Astrocyte of the hippocampus (primary cell): ENCODE data around the gene RALB.
"Not testable (repeated sequence)": the region's sequence is repeated elsewhere in the genome, so short reads cannot be mapped to it uniquely, and the experiment has no call there.

Experiments used
- DNase-seq: peaks from one replicate; pipeline ENCODE4 v3.0.0; 2011; ENCODE audit warnings: low read depth, low spot score

The RALB gene

GRCh38 chr2:120315367-120316033 is 62.8 kb downstream of the RALB start:
- DNase-seq = no peak

DNA sequence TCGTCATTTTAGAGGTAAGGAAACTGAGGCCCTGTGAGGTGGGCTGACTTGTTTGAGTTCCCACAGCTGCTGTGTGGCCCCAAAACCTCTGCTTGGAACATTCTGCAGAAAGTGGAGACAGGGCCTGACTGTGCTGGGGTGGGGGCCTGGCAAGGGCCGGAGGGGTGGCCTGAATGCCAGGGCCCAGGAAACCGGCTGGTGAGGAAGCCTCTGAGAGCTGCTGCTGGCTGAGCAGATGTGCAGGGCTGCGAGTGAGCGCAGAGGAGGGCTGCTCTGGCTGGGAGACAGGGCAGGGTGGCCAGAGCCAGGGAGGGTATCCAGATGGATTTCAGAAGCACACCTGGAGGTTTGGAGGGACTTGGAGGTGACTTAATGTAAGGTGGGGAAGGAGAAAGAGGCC is 63.4 kb downstream of the RALB start:
- no peak for DNase-seq

DNA sequence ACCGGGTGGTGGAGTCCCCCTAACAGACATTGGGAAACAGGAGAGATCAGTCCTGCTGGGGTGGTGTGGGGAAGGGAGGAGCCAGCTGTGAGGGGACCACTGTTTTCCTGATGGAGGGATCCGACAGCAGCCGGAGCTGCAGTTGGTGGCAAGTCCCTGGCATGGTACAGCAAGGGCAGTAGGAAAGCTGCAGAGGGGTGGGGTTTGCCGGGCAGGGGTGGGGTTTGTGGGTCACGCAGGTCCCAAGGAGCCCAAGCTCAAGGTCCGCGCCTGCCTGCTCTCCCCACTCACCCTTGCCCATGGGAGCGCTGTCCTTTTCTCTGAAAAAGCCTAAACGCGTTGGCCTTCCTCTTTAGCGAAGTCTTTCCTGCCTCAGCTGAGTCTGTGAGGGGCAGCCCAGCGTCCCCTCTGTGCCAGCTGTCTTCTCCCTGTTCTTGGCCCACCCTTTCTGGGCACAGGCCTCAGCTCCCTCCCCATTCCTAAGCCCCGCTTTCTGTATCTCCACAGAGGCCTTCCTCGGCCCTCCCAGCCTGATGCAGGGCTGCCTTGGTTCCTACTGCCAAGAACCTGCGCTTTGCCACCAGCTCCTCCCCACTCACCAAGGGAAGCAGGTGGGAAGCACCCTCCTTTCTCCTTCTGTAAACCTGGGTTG is 64.0 kb downstream of the RALB start:
- no peak for DNase-seq

DNA sequence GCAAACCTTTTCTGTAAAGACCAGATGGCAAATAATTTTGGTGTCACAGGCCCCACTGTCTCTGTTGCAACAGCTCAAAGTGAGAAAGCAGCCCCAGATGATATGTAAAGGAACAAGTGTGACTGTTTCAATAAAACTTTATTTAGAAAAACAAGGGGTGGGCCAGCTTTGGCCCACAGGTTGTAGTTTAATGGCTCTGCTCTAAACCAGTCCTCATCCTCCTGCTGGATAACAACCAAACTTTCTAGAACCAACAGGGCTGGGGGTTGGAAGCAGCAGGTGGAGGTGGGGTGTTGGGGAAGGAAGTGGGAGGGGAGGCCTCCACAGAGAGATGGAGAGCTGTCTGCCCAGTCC is 64.5 kb downstream of the RALB start:
- no peak for DNase-seq

DNA sequence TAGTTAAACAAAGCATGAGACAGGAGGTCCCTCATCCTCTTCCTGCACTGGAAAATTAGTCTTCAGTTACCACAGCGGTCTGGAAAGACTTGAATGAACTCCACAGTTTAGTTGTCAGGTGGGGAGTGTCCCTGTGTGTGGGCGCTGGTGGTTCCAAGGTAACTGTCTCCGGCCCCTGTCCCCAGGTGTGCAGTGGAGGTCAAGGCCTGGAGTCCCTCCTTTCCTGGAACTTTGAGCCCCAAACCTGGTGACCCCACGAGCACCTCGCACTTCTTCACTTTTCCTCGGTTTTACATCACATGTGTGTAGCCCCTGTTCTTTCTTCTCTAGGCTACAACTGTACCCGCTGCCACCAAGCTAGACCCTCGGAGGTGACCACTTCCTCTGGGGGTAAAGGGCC is 65.3 kb downstream of the RALB start:
- DNase-seq = no peak

GRCh38 chr2:120318626-120319025 is 66.0 kb downstream of the RALB start:
- peak; percentile 54 for DNase-seq

- no peak for DNase-seq
Observed at GRCh38 chr2:120319123-120319522, 66.5 kb downstream of the RALB start.

- no peak for DNase-seq
Observed at GRCh38 chr2:120319686-120320317, 67.2 kb downstream of the RALB start.

DNA sequence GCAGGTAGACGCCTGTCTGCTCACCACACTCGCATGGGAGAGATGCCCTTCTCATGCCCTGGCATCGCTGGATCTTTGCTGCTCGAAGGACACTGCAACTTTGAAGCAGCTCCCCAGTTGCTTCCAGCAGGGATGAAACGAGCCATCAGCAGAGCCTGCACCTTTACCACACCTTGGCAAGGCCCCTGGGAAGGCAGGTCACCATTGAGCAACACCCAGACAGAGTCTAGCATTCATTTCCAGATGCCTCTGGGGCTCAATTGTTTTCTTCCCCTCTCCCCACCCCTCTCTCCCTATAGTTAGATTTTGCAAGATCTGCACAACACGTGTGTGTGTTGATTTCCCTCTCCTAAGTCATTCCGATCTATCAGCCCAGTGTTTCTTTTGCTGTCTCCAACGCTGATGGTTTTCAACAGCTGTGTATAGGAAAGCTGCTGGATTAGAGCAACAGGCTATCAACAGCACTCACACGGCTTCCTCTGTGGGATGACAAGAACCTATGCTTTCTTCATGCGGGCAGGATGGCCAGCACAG is 67.7 kb downstream of the RALB start:
- DNase-seq = no peak

- DNase-seq = not testable (repeated sequence)
Observed at GRCh38 chr2:120320887-120321556, 68.4 kb downstream of the RALB start.

GRCh38 chr2:120321721-120322284 is 69.2 kb downstream of the RALB start:
- DNase-seq = no peak

GRCh38 chr2:120322329-120322728 is 69.7 kb downstream of the RALB start:
- no peak for DNase-seq

DNA sequence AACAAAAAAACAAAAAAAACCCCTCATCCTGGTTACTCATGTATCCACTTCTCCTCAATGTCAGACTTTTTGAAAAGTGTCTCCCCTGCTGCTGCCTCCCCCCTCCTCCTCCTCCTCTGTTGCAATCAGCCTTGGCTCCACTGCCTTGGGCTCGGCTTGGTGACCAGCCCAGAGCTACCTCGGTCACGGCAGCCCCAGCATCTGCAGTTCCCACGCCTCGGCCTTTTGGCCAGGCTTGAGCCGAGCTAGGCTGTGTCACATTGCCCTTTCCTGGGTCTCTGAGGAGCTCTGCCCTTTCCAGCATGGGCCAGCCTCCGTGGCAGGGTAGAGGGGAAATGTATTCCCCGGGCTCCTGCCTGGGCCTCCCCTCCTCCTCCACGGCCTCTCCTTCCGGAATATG is 70.6 kb downstream of the RALB start:
- DNase-seq = peak; percentile 40

DNA sequence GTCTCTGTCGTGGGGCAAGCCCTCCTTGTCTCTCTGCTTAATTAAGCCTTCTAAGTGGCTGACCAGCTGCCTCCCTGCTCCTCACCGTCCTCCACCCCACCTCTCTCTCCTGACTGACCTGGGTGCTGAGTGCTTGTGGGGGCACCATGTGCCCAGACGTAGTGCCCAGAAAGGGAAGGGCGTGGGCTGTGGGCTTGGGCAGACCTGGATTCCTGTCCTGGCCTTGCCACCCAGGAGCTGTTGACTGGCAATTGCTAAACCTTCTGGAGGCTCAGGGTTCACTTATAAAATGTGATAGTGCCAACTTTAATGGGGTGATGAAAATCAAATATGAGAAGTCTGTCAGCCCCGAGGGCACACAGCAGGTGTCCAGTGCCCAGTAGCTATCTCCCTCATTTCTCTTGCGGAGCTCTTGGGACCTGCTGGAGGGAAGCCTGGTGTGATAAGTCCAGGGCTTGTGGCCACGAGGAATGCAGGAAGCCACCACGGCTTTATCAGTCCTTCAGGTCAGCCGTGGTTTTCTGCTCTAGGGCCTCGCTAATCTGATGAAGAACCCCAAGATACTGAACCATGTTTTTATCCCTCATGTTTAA is 71.3 kb downstream of the RALB start:
- no peak for DNase-seq

- DNase-seq = no peak
Observed at GRCh38 chr2:120324933-120325332, 72.3 kb downstream of the RALB start.

- no peak for DNase-seq
Observed at GRCh38 chr2:120326066-120326465, 73.4 kb downstream of the RALB start.

GRCh38 chr2:120330946-120331822 is 78.5 kb downstream of the RALB start:
- DNase-seq = no peak

DNA sequence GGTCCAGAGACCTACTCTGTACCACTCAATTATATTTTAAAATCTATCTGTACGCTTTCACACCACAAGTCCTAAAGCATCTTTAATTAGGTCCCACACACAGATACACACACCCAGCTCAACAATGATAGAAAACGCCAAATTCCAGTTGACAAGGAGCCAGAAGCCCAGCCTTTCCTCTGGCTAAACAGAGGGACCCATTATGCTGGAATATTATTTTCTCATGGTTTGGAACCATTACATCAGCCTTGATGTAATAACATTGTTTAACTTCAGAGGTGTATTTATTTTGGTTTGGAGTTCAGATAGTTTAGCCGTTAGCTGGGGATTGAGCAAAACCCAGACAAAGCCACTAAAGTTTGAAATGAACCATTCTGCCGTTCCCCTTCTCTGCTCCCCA is 79.3 kb downstream of the RALB start:
- DNase-seq = no peak

DNA sequence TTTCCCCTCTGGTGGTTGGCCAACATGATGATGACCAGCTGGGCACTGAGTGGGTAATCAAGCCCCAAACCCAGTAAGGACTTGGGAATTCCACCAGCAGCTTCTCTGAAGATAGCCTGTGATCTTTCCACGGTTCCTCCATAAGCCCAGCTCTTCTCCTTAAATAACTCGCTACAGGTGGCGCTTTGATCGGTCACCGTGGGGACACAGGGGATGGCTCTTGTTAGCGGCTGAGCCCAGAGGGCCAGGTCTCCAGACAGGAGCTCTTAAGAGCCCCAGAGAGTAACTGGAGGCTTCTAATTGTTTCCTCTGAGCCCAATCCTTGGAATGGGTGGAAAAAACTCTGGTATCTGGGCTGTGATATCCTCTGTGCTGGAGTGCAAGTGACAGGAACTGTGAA is 79.7 kb downstream of the RALB start:
- DNase-seq = no peak

DNA sequence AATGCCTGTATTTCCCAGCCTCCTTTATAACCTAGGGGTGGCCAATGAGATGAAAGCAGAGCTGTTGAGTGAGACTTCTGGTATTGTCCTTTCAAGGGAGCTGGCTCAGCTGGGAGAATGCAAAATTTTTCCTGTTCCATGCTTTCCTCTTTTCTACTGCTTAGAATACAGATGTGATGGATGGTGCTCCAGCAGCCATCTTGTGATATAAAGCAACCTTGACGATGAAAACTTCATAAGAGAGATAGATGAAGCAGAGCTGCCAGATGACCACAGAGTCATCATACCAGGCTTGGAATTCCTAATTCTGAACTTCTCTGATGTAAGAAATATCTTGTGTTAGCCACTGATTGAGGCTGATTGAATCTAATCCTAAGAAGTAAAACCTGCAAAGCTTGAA is 81.4 kb downstream of the RALB start:
- DNase-seq = no peak

DNA sequence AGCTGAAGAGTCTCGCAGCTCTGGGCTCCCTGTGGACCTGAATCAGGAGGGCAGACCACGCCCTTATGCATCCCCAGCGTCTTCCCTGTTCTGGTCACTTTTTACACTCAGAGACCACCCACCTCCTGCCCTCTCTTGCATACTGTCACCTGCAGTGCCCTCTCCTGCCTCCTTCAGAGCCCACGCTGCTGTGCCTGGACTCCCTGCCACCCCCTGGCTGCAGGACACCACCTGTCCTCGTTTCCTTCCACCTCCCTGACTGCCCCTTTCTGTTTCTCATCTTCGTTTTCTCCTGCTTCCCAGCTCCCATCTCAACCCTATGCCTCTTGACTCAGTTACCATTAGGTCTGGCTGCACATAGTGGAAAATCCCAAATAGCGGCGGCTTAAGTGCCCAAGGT is 84.1 kb downstream of the RALB start:
- DNase-seq = no peak
